ENCODE data around the gene ADRA1B.

DNA sequence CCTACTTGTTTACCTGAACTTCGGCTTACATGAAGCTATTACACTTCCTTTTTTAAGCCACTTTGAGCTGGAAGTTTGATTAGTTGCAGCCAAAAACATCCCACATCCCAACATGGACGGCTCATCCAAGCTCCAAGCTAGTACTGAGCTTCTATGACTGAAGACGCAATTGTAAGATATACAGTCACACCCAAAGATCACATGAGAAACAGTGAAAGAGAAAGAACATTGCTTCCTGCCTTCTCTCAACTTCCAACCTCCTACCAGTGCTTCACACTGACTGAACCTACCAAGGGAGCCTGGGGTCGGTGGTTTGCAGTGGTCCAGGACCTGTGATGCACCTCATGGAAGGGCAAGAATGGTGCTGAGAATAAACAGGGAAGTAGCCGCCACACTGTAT is 27.4 kb upstream of the ADRA1B start:
- TF ChIP-seq, protein P1, sequence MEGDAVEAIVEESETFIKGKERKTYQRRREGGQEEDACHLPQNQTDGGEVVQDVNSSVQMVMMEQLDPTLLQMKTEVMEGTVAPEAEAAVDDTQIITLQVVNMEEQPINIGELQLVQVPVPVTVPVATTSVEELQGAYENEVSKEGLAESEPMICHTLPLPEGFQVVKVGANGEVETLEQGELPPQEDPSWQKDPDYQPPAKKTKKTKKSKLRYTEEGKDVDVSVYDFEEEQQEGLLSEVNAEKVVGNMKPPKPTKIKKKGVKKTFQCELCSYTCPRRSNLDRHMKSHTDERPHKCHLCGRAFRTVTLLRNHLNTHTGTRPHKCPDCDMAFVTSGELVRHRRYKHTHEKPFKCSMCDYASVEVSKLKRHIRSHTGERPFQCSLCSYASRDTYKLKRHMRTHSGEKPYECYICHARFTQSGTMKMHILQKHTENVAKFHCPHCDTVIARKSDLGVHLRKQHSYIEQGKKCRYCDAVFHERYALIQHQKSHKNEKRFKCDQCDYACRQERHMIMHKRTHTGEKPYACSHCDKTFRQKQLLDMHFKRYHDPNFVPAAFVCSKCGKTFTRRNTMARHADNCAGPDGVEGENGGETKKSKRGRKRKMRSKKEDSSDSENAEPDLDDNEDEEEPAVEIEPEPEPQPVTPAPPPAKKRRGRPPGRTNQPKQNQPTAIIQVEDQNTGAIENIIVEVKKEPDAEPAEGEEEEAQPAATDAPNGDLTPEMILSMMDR (IDR thresholded peaks at IDR 0.05; ENCODE audit: insufficient read depth, low read depth, low read length): no peak
- no peak for TF ChIP-seq EZH2 (IDR thresholded peaks at IDR 0.05; ENCODE audit: insufficient read depth, low read length)
